CD14-positive monocyte (primary cell): ENCODE results near the gene UBE2G1. TPM values are rescaled to one million over a fixed set of nuclear protein-coding genes. Genes with fewer than 3 reads are reported as not detected.

Experiments
- DNase-seq, 3 donors: peaks; one replicate each; pipeline ENCODE4 v3.0.0-alpha.2; 2011 to 2022
- H2AFZ ChIP-seq: 2 replicates; pipeline ENCODE4 v1.6.0; 2012; ENCODE audit warnings: mild to moderate bottlenecking, low read depth, low read length, inconsistent platforms; ENCODE audit not compliant: insufficient read depth, poor library complexity, severe bottlenecking
- H3K27ac ChIP-seq, 2 donors: 1 replicate in 1 of 2; 2 replicates in 1 of 2; pipeline ENCODE4 v1.5.1; 2012 to 2013; ENCODE audit warnings: low read length in 2 of 2, control low read depth in 1 of 2, inconsistent platforms in 1 of 2, low read depth in 1 of 2, mild to moderate bottlenecking in 1 of 2
- H3K27me3 ChIP-seq, 2 donors: one replicate each; pipeline versions ENCODE4 v1.6.0 to v1.6.1; 2011 to 2013; ENCODE audit warnings: low read length in 2 of 2; ENCODE audit not compliant: control insufficient read depth in 2 of 2, insufficient read depth in 2 of 2
- H3K36me3 ChIP-seq, 2 donors: replicated peaks in 1 of 2; 1 replicate in 1 of 2; 2 replicates in 1 of 2; pipeline versions ENCODE4 v1.5.1 to v1.6.1; 2012 to 2013; ENCODE audit warnings: low read length in 2 of 2, control low read depth in 1 of 2, inconsistent platforms in 1 of 2, mild to moderate bottlenecking in 1 of 2; ENCODE audit not compliant: insufficient read depth in 2 of 2, control insufficient read depth in 1 of 2
- H3K4me1 ChIP-seq, 2 donors: 1 replicate in 1 of 2; 2 replicates in 1 of 2; pipeline versions ENCODE4 v1.5.1 to v1.6.1; 2012 to 2013; ENCODE audit warnings: low read length in 2 of 2, control low read depth in 1 of 2, inconsistent platforms in 1 of 2, mild to moderate bottlenecking in 1 of 2, moderate library complexity in 1 of 2; ENCODE audit not compliant: insufficient read depth in 2 of 2, control insufficient read depth in 1 of 2
- H3K4me2 ChIP-seq: replicated peaks from 2 replicates; pipeline ENCODE3; 2012; ENCODE audit warnings: low read length, moderate library complexity, mild to moderate bottlenecking; ENCODE audit not compliant: poor library complexity, severe bottlenecking; ENCODE audit errors: extremely low read depth
- H3K4me3 ChIP-seq, 3 experiments: fragments of 200-600 bp in 1 of 3; sonication (generic) in 1 of 3; replicated peaks in 1 of 3; 1 replicate in 2 of 3; 2 replicates in 1 of 3; pipeline ENCODE4 v1.5.1; 2011 to 2013; ENCODE audit warnings: low read length in 3 of 3, mild to moderate bottlenecking in 3 of 3, control low read depth in 2 of 3, low read depth in 2 of 3, inconsistent platforms in 1 of 3, moderate library complexity in 1 of 3
- H3K79me2 ChIP-seq: 2 replicates; pipeline ENCODE4 v1.6.0; 2012; ENCODE audit warnings: mild to moderate bottlenecking, control low read depth, inconsistent platforms, low read length, moderate library complexity; ENCODE audit not compliant: insufficient read depth
- H3K9ac ChIP-seq: 2 replicates; pipeline ENCODE4 v1.6.0; 2017; ENCODE audit warnings: low read length, mild to moderate bottlenecking; ENCODE audit not compliant: insufficient read depth, poor library complexity, severe bottlenecking
- H3K9me3 ChIP-seq, 2 donors: replicated peaks in 1 of 2; 1 replicate in 1 of 2; 2 replicates in 1 of 2; pipeline versions ENCODE4 v1.5.1 to v1.6.1; 2012 to 2013; ENCODE audit warnings: low read length in 2 of 2, control low read depth in 1 of 2; ENCODE audit not compliant: control insufficient read depth in 1 of 2, insufficient read depth in 1 of 2
- H4K20me1 ChIP-seq: 2 replicates; pipeline ENCODE4 v1.6.0; 2012; ENCODE audit warnings: mild to moderate bottlenecking, low read length, control low read depth, moderate library complexity; ENCODE audit not compliant: insufficient read depth
- H3K27ac Mint-ChIP-seq, 7 donors: one replicate each; pipeline ENCODE4 v1.8.0; 2020; ENCODE audit warnings: mild to moderate bottlenecking in 7 of 7, mixed read lengths in 7 of 7, moderate library complexity in 6 of 7, inconsistent platforms in 2 of 7
- H3K27me3 Mint-ChIP-seq, 3 donors: one replicate each; pipeline ENCODE4 v1.8.0; 2021 to 2022; ENCODE audit warnings: low read depth in 3 of 3, mild to moderate bottlenecking in 3 of 3, mixed read lengths in 3 of 3, moderate library complexity in 3 of 3, inconsistent platforms in 1 of 3
- H3K36me3 Mint-ChIP-seq, 2 donors: one replicate each; pipeline ENCODE4 v1.8.0; 2020; ENCODE audit warnings: mixed read lengths in 2 of 2, inconsistent platforms in 1 of 2, mild to moderate bottlenecking in 1 of 2
- H3K4me1 Mint-ChIP-seq: one replicate; pipeline ENCODE4 v1.8.0; 2020; ENCODE audit warnings: mild to moderate bottlenecking, mixed read lengths
- H3K4me3 Mint-ChIP-seq, 2 donors: one replicate each; pipeline ENCODE4 v1.8.0; 2020; ENCODE audit warnings: mild to moderate bottlenecking in 2 of 2, mixed read lengths in 2 of 2, moderate library complexity in 1 of 2
- H3K9me3 Mint-ChIP-seq, 7 donors: one replicate each; pipeline ENCODE4 v1.8.0; 2020 to 2022; ENCODE audit warnings: mixed read lengths in 7 of 7, mild to moderate bottlenecking in 6 of 7, moderate library complexity in 6 of 7, inconsistent platforms in 2 of 7
- CTCF ChIP-seq: fragments of 200-600 bp; IDR thresholded peaks from one replicate; pipeline ENCODE4 v1.8.0; 2022; ENCODE audit warnings: antibody characterized with exemption, mild to moderate bottlenecking
- WGBS: methylation state at CpG from one replicate; pipeline ENCODE4 v1.1.5; 2013; ENCODE audit warnings: missing lambda C conversion rate; ENCODE audit not compliant: insufficient coverage; 5-methylcytosine and 5-hydroxymethylcytosine counted together
- intact Hi-C, 2 donors: fragments of 100-400 bp; cut with micrococcal nuclease; formaldehyde crosslinking; loops; one replicate each; pipeline versions ENCODE4 v1.15.0 to v1.15.1; 2023
- polyA plus RNA-seq, 3 donors: library from polyadenylated mRNA; depleted of rRNA in 1 of 3; unstranded in 2 of 3; stranded (reverse) in 1 of 3; fragments of 300-500 nt in 2 of 3; fragments of >200 nt in 1 of 3; fragmentation: Illumina TruSeq in 2 of 3; gene quantifications; 1 replicate in 2 of 3; 2 replicates in 1 of 3; pipeline ENCODE4 v1.2.3, GENCODE V29; 2012 to 2021

The UBE2G1 gene
- polyA plus RNA-seq, 3 donors: 18.3 to 41.4 (median 29.3) TPM

- peaks cover 1 to 16% (median 5%) of the 10 kb centered on the region in 3 donors for H3K27me3 Mint-ChIP-seq
- H3K27ac Mint-ChIP-seq: no peak overlapping the region
- H2AFZ ChIP-seq: no peak overlapping the region
- H3K27me3 ChIP-seq: no peaks in the 10 kb centered on the region
- H3K9me3 ChIP-seq: no peaks in the 10 kb centered on the region
- no peaks in the 10 kb centered on the region for H3K36me3 ChIP-seq
- no peak overlapping the region for H3K4me2 ChIP-seq
- TF ChIP-seq CTCF: no peak
- intact Hi-C loops: no loop called here
- H3K4me3 Mint-ChIP-seq: no peak overlapping the region
- H3K9me3 Mint-ChIP-seq: peaks cover 0 to 1% (median 0%) of the 10 kb centered on the region in 7 donors
- no peak overlapping the region for H3K27ac ChIP-seq
- 100% methylated on average over 6 of the region's 7 CpGs for WGBS
- DNase-seq: no peak
- no peak overlapping the region for H3K9ac ChIP-seq
- no peaks in the 10 kb centered on the region for H3K79me2 ChIP-seq
- H3K4me3 ChIP-seq: no peak overlapping the region
- no peaks in the 10 kb centered on the region for H3K4me1 ChIP-seq
- H3K36me3 Mint-ChIP-seq: no peaks in the 10 kb centered on the region
- H4K20me1 ChIP-seq: no peaks in the 10 kb centered on the region
- no peaks in the 10 kb centered on the region for H3K4me1 Mint-ChIP-seq
These were observed 38.7 kb upstream of the UBE2G1 start for GRCh38 chr17:4405038-4405669.

GRCh38 chr17:4397840-4398239 is 31.4 kb upstream of the UBE2G1 start:
- Histone ChIP-seq H2AFZ (no peak overlapping the region), H3K9ac (no peak overlapping the region), H3K36me3 (no peaks in the 10 kb centered on the region), H3K4me3 (no peak overlapping the region), H3K27ac (no peak overlapping the region), H3K4me2 (no peak overlapping the region), H3K9me3 (no peaks in the 10 kb centered on the region), H4K20me1 (no peaks in the 10 kb centered on the region), H3K4me1 (no peaks in the 10 kb centered on the region), H3K79me2 (no peaks in the 10 kb centered on the region), H3K27me3 (no peaks in the 10 kb centered on the region)
- Mint-ChIP-seq H3K27ac (no peak overlapping the region), H3K4me3 (no peak overlapping the region), H3K9me3 (peaks cover 0 to 6% (median 0%) of the 10 kb centered on the region in 7 donors), H3K36me3 (no peaks in the 10 kb centered on the region), H3K4me1 (peaks cover 10% of the 10 kb centered on the region), H3K27me3 (peaks cover 1 to 13% (median 5%) of the 10 kb centered on the region in 3 donors)
- no CpG with 5 or more reads among the region's 6 CpGs for WGBS
- no peak for TF ChIP-seq CTCF
- intact Hi-C loops: no loop called here
- DNase-seq: no peak
